Measurements from ENCODE around the gene BCL10.

Gene BCL10

DNA sequence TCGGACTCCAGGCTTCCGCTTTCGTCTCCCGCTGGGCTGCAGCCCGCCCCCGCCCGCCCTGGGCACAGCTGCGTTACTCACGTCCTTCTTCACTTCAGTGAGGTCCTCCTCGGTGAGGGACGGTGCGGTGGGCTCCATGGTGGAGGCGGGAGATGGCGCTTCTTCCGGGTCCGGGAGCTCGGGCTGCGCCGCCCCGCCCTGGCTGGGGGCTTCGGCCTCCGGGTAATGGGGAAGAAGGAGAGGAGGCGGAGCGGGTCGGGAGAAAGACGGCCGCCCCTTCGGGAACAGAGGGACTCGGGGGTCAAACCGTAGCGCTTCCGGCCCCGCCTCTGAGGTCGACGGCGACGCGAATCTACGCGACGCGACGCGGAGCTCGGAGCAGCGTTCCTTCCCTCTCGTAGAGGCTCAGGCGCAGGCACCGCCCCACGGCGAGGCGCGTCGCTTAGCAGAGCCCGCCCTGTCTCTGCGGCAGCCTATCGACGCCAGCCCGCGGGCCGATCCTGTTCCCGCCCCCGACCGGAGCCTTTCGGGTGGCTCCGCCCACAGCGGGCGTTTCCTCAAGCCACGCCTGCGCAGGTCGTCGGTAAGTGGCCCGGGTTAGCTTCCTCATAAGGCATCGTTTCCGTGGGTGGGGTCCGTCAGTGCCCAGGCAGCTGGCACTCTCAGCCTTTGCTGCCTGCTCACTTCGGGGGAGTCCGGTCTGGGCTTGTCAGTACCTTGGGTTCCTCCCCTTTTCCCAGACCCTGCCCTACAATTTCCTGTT, at the start of gene BCL10:
TSS of gene BCL10 (minus strand) at position 418 of the 763 bp plus-strand sequence. CDS start at position 138, 280 bp downstream.
- DNase-seq: peak; percentile 86 to 95

DNA sequence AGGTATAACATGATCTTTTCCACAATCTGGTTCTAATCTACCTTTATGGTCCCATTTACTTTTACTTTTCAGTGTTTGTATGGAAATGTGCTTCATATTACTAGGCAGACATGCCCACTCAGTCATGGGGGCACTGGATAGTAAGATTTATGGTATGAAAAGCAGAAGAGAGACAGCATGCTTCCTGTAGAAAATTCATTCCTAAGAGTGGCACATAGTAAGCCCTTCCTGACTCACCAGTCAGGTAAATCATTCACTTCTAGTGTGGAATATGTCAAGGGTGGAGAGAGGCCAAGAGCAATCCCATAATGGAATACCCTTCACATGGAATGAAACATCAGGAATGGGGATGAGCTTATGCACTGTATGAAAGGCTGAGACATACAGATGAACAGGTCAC, 49.5 kb upstream of the BCL10 start:
- no peak for DNase-seq

DNA sequence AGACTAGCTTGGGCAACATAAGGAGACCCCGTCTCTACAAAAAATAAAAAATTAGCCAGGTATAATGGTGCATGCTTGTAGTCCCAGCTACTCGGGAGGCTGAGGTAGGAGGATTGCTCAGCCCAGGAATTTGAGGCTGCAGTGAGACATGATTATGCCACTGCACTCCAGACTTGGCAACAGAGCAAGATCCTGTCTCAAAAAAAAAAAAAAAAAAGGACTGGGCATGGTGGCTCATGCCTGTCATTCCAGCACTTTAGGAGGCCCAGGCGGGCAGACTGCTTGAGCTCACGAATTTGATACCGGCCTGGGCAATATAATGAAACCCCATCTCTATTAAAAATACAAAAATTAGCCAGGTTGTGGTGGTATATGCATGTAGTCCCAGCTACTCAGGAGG, 47.3 kb upstream of the BCL10 start:
- DNase-seq: no peak

DNA sequence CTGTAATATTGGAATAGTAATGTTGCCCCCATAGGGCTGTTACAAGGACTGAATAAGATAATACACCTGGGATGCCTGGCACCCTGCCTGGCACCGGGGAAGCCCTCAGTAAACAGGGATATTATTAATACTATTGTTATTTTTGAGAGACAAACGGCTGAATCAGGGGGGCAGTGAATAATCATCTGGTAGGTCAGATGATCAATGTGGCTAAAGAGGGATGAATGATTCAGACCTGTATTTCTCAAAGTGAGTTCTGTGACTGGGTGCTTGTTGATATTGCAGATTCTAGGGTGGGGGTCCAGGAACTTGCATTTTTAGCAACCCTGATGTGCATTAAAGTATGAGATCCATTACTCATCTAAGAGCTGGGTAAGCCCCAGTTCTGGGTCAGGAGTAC, 46.2 kb upstream of the BCL10 start:
- DNase-seq: no peak

DNA sequence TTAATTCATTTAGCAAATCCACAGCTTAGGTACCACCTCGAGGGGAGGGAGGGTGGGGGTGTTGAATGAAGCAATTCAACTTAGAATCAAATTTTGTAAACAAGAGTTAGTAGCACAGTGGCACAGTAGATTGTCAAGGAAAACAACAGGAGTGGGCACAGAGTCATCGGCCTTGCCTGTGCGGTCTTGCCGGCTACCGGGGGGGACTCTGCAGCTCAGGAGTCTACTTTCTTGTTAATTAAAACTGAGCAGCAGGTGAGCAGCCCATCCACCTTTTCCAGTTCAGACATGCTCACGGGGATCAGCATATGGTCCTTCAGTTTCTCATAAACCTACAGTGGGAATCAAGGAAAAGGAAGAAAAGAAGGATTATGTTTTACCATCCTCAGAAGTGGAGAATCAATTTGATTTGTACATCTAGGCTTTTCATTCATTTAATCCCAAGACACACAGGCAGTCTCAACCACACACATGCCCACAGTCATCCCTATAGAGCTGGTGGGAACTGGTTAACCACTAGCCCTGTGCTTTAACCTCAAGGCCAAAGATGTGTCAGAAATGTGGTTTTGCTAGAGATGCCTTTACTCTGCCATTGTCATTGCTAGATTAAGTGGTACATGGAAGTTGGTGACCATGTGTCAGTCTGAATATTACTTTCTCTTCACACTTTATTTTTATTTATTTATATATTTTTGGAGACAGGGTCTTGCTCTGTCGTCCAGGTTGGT, 45.0 kb upstream of the BCL10 start:
- DNase-seq: no peak

DNA sequence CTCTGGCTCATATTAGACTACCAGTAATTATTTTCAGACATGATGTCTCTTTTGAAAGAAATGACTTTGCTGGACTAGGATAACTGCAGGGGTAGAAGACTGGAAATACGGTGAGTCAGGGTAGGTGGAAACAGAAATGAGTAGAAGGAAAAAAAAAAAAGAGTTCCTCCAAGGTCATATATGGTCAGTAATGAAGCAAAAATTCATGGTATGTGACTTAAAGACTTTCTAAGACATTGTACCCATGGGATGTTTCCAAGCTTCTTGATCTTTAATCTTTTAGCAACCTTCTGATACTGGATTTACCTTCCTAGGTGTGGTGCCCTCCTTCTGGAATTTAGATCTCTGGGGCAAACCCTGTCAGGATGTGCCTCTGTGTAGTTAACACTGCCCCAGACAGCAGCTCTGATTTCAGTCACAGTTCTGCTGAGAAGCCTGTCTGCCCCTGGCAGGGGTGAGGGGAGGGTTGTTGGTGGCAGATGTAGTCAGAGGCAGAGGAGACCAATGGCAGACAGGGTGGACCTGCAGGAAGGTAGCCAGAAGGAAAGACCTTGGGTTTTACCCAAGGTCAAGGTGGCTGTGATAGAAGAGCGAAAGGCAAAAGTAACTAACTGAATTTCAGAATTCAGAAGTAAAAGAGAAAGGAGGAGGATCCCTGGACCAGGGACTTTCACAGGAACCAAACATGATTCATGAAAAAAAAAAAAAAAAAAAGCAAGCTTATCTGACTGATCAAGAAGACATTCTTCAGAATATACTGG, 44.1 kb upstream of the BCL10 start:
- no peak for DNase-seq

DNA sequence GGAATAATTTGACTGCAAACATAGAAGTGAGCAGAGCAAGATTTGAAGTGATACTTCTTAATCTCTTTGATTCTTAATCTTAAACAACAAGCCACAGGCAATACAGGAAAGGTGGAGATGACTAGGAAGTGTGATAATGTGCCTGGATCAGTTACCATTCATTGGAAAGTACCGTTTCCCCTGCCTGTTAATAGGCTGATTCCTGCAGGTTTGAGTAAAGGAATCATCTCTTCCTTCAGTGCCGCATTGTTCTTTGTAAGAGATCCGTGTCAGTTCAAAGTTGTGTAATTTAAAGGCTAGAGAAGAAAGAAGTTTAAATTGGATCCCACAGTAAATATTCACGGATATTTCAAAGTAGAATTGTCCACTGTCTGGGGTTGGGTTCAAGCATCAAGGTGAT, 43.5 kb upstream of the BCL10 start:
- no peak for DNase-seq

DNA sequence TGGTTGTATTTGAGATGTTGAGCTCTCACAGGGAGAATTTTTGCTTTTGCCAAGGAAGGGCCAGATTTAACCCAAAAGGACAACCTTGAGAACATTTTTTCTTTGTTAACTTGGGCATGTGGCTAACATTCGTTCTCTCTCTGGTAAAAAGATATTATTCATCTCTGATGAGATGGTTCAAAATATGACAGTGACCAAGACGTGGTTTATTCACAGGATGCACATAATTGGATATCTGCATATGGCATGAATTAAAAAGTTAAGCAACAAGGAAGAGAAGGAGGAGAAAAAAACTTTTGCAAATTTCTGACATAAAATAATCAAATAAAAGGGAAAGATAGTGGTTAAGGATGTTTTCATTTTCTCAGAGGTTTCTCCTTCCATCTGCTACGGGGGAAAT, 43.1 kb upstream of the BCL10 start:
- DNase-seq: no peak

DNA sequence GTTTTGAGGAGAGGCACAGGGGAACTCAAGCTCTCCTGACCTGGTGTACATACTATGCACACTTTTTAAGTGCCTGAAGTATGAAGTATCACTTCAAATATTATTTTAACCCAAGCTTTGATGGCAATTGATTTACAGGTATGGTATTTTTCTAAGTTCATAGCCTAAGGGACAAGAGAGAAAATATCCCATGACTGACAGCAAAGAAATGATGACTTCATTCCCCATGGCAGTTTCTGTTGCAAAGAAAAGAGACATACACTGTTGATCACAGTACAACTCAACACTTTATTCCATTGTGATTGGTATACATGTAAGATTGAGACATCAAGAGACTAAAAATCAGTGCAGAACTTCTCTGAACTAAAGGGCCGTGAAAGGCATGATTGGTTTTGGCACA, 41.8 kb upstream of the BCL10 start:
- DNase-seq: no peak

DNA sequence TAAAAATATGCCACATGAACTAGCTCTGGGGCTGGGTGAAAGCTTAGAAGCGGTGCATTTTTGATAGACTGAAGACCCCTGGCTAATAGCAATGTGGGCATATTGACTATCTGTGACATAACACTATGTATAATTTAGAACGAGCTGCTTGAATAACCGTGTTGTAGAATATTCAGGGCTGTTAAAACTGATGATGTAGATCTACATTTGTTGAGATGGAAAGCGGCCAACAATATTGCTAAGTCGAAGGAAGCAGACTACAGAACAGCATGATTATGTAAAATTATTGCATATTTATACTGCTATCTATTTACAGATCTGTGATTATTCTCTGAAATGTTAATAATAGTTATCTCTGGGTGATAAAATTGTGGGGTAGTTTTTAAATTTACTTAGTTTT, 41.1 kb upstream of the BCL10 start:
- no peak for DNase-seq

DNA sequence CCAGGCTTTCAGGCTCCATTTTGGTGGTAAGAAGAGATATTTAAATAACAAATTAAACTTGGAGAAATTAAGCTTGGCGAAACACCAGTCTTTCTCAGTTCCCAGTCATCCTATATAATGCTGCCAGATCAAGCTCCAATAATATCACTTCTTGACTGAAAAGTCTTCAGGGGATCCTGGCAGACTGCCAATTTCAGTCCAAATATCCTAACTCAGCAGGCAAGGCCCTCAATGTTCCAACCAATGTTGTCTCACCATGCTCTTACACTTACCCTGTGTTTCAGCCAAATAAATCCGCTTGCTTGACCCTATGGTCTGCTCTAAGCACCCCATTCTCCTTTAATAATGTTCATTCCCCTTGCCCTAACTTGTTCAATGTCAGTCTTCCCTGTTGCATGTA, 39.9 kb upstream of the BCL10 start:
- no peak for DNase-seq

DNA sequence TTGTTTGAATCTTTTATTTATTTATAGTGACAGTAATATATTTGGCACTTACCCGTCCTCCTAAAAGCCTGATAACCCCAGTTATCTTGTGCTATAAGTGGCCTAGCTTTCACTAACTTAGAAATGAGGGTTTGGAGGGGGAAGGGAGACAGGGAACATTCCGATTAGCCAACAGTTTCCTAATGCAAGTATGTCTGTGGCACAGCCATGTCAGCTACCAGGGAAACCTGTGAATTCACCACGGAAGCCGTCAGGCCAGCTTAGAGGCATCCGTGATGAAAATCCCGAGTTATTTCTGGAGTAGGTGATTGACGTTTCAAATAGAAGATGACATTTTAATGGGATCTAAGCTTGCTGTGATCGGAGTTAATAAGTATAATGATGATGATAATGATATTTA, 39.4 kb upstream of the BCL10 start:
- no peak for DNase-seq

DNA sequence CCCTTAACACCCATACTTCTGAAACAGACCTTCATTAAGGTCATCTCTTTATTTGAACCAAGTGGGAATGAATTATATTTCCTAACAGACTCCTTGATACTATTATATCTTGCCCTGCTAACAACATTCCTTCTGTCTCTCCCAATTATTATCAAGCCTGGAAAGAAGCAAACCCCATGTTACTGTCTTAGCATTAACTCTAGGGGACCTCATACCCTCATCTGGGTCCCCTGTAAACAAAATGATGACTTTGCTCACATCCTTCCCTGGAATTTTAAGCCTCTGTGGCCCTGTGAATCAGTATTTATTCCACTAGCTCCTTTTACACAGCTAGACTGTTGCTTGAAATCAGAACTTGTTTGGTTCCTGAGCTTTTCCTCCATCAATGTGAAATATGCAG, 38.3 kb upstream of the BCL10 start:
- no peak for DNase-seq

DNA sequence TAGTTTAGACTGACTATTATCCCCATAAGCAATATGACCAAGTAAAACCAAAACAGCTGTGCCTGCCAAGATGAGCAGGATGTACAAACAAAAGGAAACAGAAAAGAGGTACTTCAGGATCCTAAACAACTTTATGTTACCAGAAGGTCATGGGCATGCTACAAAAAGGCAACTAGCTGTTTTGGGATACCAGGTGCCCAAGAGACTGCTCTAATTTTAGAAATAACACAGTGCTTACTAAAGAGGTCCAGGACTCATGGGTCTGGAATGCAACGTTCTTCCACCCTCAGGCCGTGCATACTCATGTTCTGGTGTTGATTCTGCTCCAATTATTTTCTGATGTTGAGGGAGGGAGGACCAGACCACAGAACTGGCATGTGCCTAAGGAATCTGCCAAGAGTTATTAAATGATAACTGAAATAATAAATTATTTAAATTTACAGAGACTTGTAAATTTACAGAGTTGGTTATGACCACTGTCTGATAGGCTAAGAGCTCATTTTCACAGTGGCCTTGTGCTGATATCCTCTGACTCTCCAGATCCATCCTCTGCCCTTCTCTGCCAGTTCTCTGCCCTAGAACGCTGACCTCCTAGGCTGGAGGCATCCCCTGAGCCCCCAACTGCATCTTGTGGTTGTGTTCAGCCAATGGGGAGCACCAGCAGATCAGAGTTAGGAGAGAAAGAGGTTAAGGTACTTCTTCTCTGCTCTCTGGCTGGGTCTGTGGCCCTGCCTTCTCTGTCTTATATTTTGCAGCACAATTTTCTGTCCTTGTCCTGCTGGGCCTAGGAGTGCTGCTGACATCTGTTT, 37.7 kb upstream of the BCL10 start:
- DNase-seq: no peak

DNA sequence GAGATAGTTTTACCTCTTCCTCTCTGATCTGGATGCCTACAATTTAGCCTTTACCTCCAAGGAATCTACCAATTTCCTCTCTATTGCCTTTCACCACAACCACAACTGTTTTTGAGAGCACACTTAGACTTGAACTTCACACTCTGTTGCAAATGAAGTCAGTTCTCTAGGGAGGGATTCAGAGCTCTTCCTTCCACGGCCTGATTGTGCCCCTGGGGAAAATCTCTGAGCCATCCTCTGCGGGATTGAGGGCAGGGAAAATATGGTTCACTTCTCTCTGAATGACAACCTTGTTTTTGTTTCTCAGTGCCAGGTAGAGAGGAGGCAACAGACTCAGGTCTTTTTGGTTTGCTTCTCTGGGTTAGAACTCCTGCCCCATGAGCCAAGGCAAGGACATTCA, 35.4 kb upstream of the BCL10 start:
- peak; percentile 18 to 63 for DNase-seq

DNA sequence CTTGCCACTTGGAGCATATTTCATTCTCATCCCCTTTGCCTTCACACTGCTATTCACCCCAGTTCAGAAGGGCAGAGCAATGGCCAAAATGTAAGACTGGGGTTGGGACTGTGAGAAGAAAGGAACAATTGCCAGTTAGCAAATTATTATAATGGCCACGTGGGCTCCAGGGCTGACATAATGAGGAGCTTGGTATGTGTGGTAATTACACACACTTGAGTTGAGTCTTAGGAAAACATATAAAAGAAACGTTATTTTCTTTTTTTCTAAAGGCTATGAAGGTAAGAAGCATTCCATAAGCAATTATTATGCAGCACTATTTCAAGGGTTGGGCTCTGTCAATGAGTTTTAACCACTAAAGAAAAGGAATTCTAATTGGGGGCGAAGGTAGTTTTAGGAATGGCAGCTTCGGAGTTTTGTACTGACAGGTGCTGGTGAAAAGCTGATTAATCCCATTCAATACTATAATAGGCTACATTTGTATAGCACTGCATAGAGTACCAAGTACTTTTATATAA, 32.5 kb upstream of the BCL10 start:
- DNase-seq: no peak

DNA sequence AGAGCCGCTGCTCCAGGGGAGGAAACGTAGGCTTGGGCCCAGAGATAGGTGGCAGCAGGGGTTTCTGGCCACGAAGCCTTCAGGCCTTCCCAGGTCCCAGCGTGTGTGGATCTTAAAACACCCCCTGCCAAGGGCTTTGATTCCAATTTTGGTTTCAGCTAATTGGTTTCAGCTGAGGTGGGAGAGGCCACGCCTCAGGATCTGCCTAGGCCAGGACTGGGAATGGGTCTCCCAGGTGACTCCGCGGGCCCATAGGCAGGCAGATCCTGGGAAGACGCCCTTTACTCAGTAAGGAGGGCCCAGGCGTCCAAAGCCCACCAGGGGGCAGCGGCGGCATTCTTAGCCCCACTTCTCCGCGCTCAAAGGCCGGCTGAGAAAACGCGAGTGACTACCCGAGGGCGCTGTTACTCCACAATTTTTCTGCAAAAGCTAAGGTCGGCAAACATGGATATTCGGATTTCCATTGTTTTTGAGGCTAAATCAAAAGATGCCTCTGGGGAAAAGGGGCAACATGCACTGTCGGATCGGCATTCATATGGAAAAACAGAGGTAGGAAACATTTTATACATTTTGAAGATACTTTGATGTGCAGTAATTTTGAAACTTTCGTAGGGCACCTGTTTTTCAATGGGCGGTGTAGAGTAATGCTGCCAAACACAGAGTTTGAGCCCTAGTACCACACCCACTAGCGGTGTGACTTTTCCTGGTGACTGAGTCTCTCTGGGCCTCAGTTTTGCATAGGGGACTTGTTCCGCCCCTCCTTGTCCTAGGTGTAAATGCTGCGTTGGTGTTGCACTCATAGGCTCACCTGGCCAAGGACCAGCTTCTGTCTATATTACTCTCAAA, 31.8 kb upstream of the BCL10 start:
- DNase-seq: peak in 1 of 2 experiments; percentile 45

DNA sequence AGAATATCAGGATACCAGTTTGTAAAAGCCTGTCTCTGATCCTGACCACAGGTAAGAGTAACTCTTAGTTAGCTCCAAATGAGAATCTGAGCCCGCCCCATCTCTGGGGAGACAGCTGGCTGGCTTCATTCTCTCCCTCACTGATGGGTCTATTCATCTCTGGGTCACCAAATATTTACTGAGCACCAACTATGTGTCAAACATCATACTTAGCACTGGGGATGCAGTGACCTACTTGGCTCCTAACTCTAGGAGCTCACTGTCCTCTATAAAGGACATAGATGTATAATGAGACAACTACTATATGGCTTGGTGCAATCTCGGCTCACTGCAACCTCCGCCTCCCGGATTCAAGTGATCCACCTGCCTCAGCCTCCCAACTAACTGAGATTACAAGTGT, 29.8 kb upstream of the BCL10 start:
- no peak for DNase-seq

DNA sequence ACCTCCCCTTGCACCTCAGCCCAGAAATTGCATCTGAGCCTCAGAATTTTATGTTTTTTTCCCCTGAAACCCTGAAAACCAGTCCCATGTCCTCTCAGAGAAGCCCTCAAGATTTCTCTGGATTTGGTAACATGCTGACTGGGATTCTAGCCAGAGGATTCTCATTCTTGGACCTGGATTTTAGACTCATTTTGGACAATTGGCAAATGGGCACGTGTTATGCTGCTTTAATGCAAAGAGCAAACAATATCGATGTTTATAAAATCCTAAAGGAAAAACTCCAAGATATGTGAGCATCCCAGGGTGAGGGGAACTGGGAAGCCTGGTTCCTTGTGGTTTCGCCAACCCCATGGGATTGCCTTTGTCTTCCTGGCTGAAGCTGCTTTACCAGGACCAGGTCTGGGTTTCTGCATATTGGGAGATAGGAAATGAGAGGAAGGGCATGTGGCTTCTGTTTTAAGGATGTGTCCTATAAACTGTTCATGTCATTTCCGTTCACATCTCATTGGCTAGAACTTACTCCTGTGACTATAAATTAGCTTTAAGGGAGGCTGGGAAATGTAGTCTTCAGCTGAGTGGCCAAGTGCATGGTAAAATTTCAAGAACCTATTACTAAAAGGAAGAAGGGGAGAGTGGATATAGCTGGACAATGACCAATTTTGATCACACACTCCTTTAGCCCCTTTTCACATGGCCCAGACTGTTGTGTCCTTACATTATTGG, 27.2 kb upstream of the BCL10 start:
- DNase-seq: no peak

DNA sequence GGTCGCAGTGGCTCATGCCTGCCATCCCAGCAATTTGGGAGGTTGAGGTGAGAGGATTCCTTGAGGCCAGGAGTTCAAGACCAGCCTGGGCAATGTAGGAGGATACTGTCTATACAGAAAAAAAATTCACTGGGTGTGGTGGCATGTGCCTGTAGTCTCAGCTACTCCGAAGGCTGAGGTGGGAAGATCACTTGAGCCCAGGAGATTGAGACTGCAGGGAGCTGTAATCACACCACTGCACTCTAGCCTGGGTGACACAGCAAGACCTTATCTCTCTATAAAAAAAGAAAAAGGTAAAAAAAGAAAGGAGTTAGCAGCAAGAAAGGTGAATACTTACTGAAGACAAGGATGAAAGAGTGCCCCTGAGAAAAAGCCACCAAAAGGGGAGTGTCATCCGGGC, 23.7 kb upstream of the BCL10 start:
- DNase-seq: no peak

Measured in NCI-H187 (cell line).